ENCODE data around the gene GNAO1.

DNA sequence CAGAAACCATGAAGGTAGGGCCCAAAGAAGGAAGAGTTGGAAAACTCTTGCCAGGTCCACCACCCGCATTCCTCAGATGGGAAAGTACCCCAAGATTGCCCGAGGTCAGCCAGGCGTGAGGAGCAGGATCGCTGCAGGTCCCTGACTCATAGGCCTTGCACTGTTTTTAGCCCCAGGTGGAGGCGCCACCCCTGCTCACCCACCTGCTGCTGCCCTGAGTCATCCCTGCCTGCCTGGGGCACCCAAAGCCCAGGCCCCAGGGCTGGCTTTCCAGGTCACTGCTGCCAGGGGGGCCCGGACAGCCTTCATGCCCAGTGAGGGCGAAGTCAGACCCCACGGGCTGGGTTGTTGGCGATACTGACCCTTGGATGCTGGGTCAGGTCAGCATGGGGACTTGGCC is 133.1 kb downstream of the GNAO1 start:
- no peak for TF ChIP-seq ZNF589 (CRISPR knock-in tag; IDR thresholded peaks at IDR 0.05; ENCODE audit: low read depth)
- no peak for TF ChIP-seq NFYB (IDR thresholded peaks at IDR 0.05; ENCODE audit: extremely low read depth, insufficient read length)
- no peak for TF ChIP-seq SAP30 (IDR thresholded peaks at IDR 0.05; ENCODE audit: borderline replicate concordance, insufficient read depth, low read depth, low read length, poor library complexity, severe bottlenecking)
- no peak for TF ChIP-seq YY1 (IDR thresholded peaks at IDR 0.05; ENCODE audit: borderline replicate concordance in 1 of 3, control insufficient read depth in 1 of 3, extremely low read depth in 1 of 3, insufficient read depth in 3 of 3, insufficient read length in 1 of 3, insufficient replicate concordance in 2 of 3, low read depth in 1 of 3, low read length in 2 of 3)
- TF ChIP-seq, protein P1, sequence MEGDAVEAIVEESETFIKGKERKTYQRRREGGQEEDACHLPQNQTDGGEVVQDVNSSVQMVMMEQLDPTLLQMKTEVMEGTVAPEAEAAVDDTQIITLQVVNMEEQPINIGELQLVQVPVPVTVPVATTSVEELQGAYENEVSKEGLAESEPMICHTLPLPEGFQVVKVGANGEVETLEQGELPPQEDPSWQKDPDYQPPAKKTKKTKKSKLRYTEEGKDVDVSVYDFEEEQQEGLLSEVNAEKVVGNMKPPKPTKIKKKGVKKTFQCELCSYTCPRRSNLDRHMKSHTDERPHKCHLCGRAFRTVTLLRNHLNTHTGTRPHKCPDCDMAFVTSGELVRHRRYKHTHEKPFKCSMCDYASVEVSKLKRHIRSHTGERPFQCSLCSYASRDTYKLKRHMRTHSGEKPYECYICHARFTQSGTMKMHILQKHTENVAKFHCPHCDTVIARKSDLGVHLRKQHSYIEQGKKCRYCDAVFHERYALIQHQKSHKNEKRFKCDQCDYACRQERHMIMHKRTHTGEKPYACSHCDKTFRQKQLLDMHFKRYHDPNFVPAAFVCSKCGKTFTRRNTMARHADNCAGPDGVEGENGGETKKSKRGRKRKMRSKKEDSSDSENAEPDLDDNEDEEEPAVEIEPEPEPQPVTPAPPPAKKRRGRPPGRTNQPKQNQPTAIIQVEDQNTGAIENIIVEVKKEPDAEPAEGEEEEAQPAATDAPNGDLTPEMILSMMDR (IDR thresholded peaks at IDR 0.05 in 2 of 3, conservative IDR thresholded peaks at IDR 0.05 in 1 of 3; ENCODE audit: insufficient read depth in 2 of 3, low read depth in 1 of 3, low read length in 3 of 3): no peak
- TF ChIP-seq ZBED1 (IDR thresholded peaks at IDR 0.05): no peak
- no peak for TF ChIP-seq NCOA4 (IDR thresholded peaks at IDR 0.05; ENCODE audit: partially characterized antibody)
- TF ChIP-seq POLR2AphosphoS2 (IDR thresholded peaks at IDR 0.05; ENCODE audit: low read length): no peak
- TF ChIP-seq ZC3H11A (IDR thresholded peaks at IDR 0.05; ENCODE audit: low read depth, low read length): no peak
- no peak for TF ChIP-seq EZH2 (IDR thresholded peaks at IDR 0.05; ENCODE audit: borderline replicate concordance, low read depth, low read length)
- no peak for TF ChIP-seq ZBTB1 (CRISPR knock-in tag; IDR thresholded peaks at IDR 0.05; ENCODE audit: borderline replicate concordance, low read depth)
- TF ChIP-seq POLR2A (conservative IDR thresholded peaks at IDR 0.05): no peak
